GM08714 (cell line): ENCODE measurements around the gene MPST.

Experiments
- H3K4me3 ChIP-seq: fragments of 200-500 bp; sonication (Bioruptor generic); 2 replicates; pipeline ENCODE4 v1.5.1; 2014; ENCODE audit warnings: mild to moderate bottlenecking, low read length, inconsistent platforms
- ZNF274 ChIP-seq: IDR thresholded peaks from 2 replicates; pipeline ENCODE4 v1.6.1; 2012; ENCODE audit warnings: mild to moderate bottlenecking, low read depth, low read length

The MPST gene

GRCh38 chr22:37077802-37078448 lies 58.4 kb downstream of the MPST start:
- H3K4me3 ChIP-seq: no peak overlapping the region
- TF ChIP-seq ZNF274: no peak

- TF ChIP-seq ZNF274: no peak
- H3K4me3 ChIP-seq: no peak overlapping the region
Observed at GRCh38 chr22:37079158-37079557, 59.6 kb downstream of the MPST start.
